Right cardiac atrium (tissue), 5 donors: Measurements from ENCODE around the gene ELMOD1. TPM values are rescaled to one million over a fixed set of nuclear protein-coding genes. Genes with fewer than 3 reads are reported as not detected.

Source experiments
- ATAC-seq, 2 donors: fragments of 200-7000 bp; cut with Tn5 transposase; one replicate each; pipeline versions ENCODE4 v1.8.0 to v1.9.1; 2020; ENCODE audit warnings: moderate library complexity in 2 of 2, mild to moderate bottlenecking in 1 of 2
- DNase-seq, 3 donors: peaks; one replicate each; pipeline ENCODE4 v3.0.0-alpha.2; 2020
- H3K27ac ChIP-seq: one replicate; pipeline ENCODE4 v1.5.1; 2013; ENCODE audit warnings: mild to moderate bottlenecking, low read length, control low read depth, moderate library complexity
- H3K27me3 ChIP-seq: one replicate; pipeline ENCODE4 v1.6.1; 2013; ENCODE audit not compliant: control insufficient read depth, insufficient read depth
- H3K4me1 ChIP-seq: one replicate; pipeline ENCODE4 v1.6.1; 2013; ENCODE audit warnings: low read length; ENCODE audit not compliant: control insufficient read depth, insufficient read depth
- H3K4me3 ChIP-seq: one replicate; pipeline ENCODE4 v1.5.1; 2013; ENCODE audit warnings: low read length, control low read depth
- H3K9me3 ChIP-seq: one replicate; pipeline ENCODE4 v1.6.1; 2013; ENCODE audit warnings: low read length; ENCODE audit not compliant: control insufficient read depth
- WGBS: extraction: QIAGEN DNeasy Blood & Tissue Kit; methylation state at CpG from one replicate; pipeline ENCODE4 v1.1.7; 2013; 5-methylcytosine and 5-hydroxymethylcytosine counted together
- intact Hi-C, 4 donors: fragments of 100-400 bp; cut with DNase I; formaldehyde crosslinking; loops; one replicate each; pipeline versions ENCODE4 v1.11.0 to v1.14.0; 2022 to 2023
- polyA plus RNA-seq: library from polyadenylated mRNA; stranded (reverse); fragments of 200-250 nt; gene quantifications from one replicate; pipeline ENCODE4 v1.2.3, GENCODE V29; 2013
- total RNA-seq, 4 donors: library from RNA; stranded (reverse); fragmentation: NEBNext Ultra II Directional; extraction: Animal tissue kit (Norgen Biotek cat#: 25700); gene quantifications; one replicate each; pipeline ENCODE4 v1.2.1, GENCODE V29; 2021
- donor health status: healthy with polysubstance abuse.
- donor health status: DM: no; HTN: yes; CAD: no.
- donor health status: DM: no; HTN: no; CAD: no.
- donor health status: DM: no; HTN: yes; CAD: no; lungs with severe emphysema.
- donor health status: DM: yes; HTN: yes; CAD: no.

ELMOD1 gene
- total and polyA plus RNA-seq, 5 donors, result 5.7 to 12.6 (median 10.7) TPM

GRCh38 chr11:107689317-107690202 lies 98.6 kb downstream of the ELMOD1 start:
- H3K27me3 ChIP-seq, result no peaks in the 10 kb centered on the region
- peaks cover 1% of the 10 kb centered on the region for H3K4me1 ChIP-seq
- H3K27ac ChIP-seq, result no peak overlapping the region
- WGBS, result 40% methylated on average over 11 of the region's 11 CpGs
- peak; percentile 61 to 88 (median 67) for DNase-seq
- intact Hi-C loops, result loop anchor here (5.0 kb wide), 3 partner anchors 83 to 117 kb away; no protein-coding TSS in a partner anchor
- H3K9me3 ChIP-seq, result no peaks in the 10 kb centered on the region
- ATAC-seq, result peak; percentile 88 to 91
- no peak overlapping the region for H3K4me3 ChIP-seq

GRCh38 chr11:107691000-107691750 lies 100.2 kb downstream of the ELMOD1 start:
- ATAC-seq (no peak), DNase-seq (no peak)
- intact Hi-C loops, result loop anchor here in 1 of 4 donors (5.0 kb wide), 2 partner anchors 81 to 114 kb away; no protein-coding TSS in a partner anchor
- no peaks in the 10 kb centered on the region for H3K9me3 ChIP-seq
- H3K27me3 ChIP-seq, result no peaks in the 10 kb centered on the region
- no peak overlapping the region for H3K4me3 ChIP-seq
- peaks cover 1% of the 10 kb centered on the region for H3K4me1 ChIP-seq
- no peak overlapping the region for H3K27ac ChIP-seq
- WGBS, result 23% methylated on average over 3 of the region's 3 CpGs

GRCh38 chr11:107695446-107695845 lies 104.5 kb downstream of the ELMOD1 start:
- DNase-seq (no peak), ATAC-seq (no peak)
- peaks cover 4% of the 10 kb centered on the region for H3K4me1 ChIP-seq
- H3K4me3 ChIP-seq, result no peak overlapping the region
- 79% methylated on average over 1 of the region's 1 CpG for WGBS
- no peak overlapping the region for H3K27ac ChIP-seq
- H3K9me3 ChIP-seq, result no peaks in the 10 kb centered on the region
- H3K27me3 ChIP-seq, result no peaks in the 10 kb centered on the region
- intact Hi-C loops, result no loop called here

- intact Hi-C loops, result no loop called here
- peak; percentile 64 to 86 for ATAC-seq
- WGBS, result 18% methylated on average over 1 of the region's 1 CpG
Observed at GRCh38 chr11:107696140-107696539, 105.2 kb downstream of the ELMOD1 start.

GRCh38 chr11:107697291-107697690 lies 106.3 kb downstream of the ELMOD1 start:
- Histone ChIP-seq H3K27me3 (no peaks in the 10 kb centered on the region), H3K4me3 (no peak overlapping the region), H3K4me1 (peaks cover 2% of the 10 kb centered on the region), H3K9me3 (no peaks in the 10 kb centered on the region), H3K27ac (no peak overlapping the region)
- DNase-seq (no peak), ATAC-seq (no peak)
- intact Hi-C loops, result no loop called here
- WGBS, result 77% methylated on average over 6 of the region's 6 CpGs

More at GRCh38 chr11:107696140-107696539, 105.2 kb downstream of the ELMOD1 start:
- DNase-seq, result no peak
- Histone ChIP-seq H3K27me3 (no peaks in the 10 kb centered on the region), H3K4me3 (no peak overlapping the region), H3K27ac (no peak overlapping the region), H3K4me1 (peaks cover 4% of the 10 kb centered on the region), H3K9me3 (no peaks in the 10 kb centered on the region)

- Histone ChIP-seq H3K27ac (no peak overlapping the region), H3K4me3 (no peak overlapping the region), H3K9me3 (no peaks in the 10 kb centered on the region), H3K4me1 (peaks cover 2% of the 10 kb centered on the region), H3K27me3 (no peaks in the 10 kb centered on the region)
- intact Hi-C loops, result no loop called here
- peak; percentile 38 to 64 for ATAC-seq
- DNase-seq, result no peak
- WGBS, result 59% methylated on average over 15 of the region's 15 CpGs
Observed at GRCh38 chr11:107699371-107700285, 108.7 kb downstream of the ELMOD1 start.

GRCh38 chr11:107702109-107702660 lies 111.2 kb downstream of the ELMOD1 start:
- WGBS, result 74% methylated on average over 7 of the region's 7 CpGs

GRCh38 chr11:107702723-107703122 lies 111.8 kb downstream of the ELMOD1 start:
- H3K4me1 ChIP-seq, result peaks cover 5% of the 10 kb centered on the region
- ATAC-seq, result no peak
- H3K27me3 ChIP-seq, result no peaks in the 10 kb centered on the region
- no peak overlapping the region for H3K27ac ChIP-seq
- intact Hi-C loops, result no loop called here
- WGBS, result 81% methylated on average over 2 of the region's 2 CpGs
- H3K9me3 ChIP-seq, result no peaks in the 10 kb centered on the region
- no peak for DNase-seq
- no peak overlapping the region for H3K4me3 ChIP-seq

More at GRCh38 chr11:107702109-107702660, 111.2 kb downstream of the ELMOD1 start:
- Histone ChIP-seq H3K9me3 (no peaks in the 10 kb centered on the region), H3K4me1 (peaks cover 2% of the 10 kb centered on the region), H3K27me3 (no peaks in the 10 kb centered on the region), H3K4me3 (no peak overlapping the region), H3K27ac (no peak overlapping the region)
- intact Hi-C loops, result no loop called here
- no peak for ATAC-seq
- DNase-seq, result no peak

GRCh38 chr11:107704451-107704850 lies 113.5 kb downstream of the ELMOD1 start:
- intact Hi-C loops, result no loop called here

GRCh38 chr11:107705027-107705426 lies 114.1 kb downstream of the ELMOD1 start:
- peak; percentile 27 to 62 for ATAC-seq
- Histone ChIP-seq H3K4me3 (no peak overlapping the region), H3K9me3 (no peaks in the 10 kb centered on the region), H3K4me1 (peaks cover 3% of the 10 kb centered on the region), H3K27ac (no peak overlapping the region), H3K27me3 (no peaks in the 10 kb centered on the region)
- intact Hi-C loops, result no loop called here
- DNase-seq, result no peak
- WGBS, result 61% methylated on average over 2 of the region's 2 CpGs

More at GRCh38 chr11:107704451-107704850, 113.5 kb downstream of the ELMOD1 start:
- H3K27ac ChIP-seq, result no peak overlapping the region
- H3K9me3 ChIP-seq, result no peaks in the 10 kb centered on the region
- no peaks in the 10 kb centered on the region for H3K27me3 ChIP-seq
- no peak overlapping the region for H3K4me3 ChIP-seq
- H3K4me1 ChIP-seq, result peaks cover 6% of the 10 kb centered on the region
- ATAC-seq (no peak), DNase-seq (no peak)
- 73% methylated on average over 3 of the region's 3 CpGs for WGBS
